NOMO-1 (cell line): Measurements from ENCODE around the gene MRGPRD.
"Not testable (repeated sequence)": the region's sequence is repeated elsewhere in the genome, so short reads cannot be mapped to it uniquely, and the experiment has no call there.

Experiments used
- DNase-seq, 2 experiments: peaks; one replicate each; lab custom pipeline; 2025; ENCODE audit not compliant: unreplicated experiment in 2 of 2; lab: John Stamatoyannopoulos, UW

Gene MRGPRD

GRCh38 chr11:69006816-69007215, 26.0 kb upstream of the MRGPRD start:
- no peak for DNase-seq

- no peak for DNase-seq
These were observed 25.0 kb upstream of the MRGPRD start for GRCh38 chr11:69005631-69006368.

- DNase-seq: no peak
These were observed 24.4 kb upstream of the MRGPRD start for GRCh38 chr11:69005183-69005630.

GRCh38 chr11:69004411-69005182, 23.8 kb upstream of the MRGPRD start:
- no peak for DNase-seq

- no peak for DNase-seq
These were observed 23.1 kb upstream of the MRGPRD start for GRCh38 chr11:69003866-69004367.

GRCh38 chr11:69003301-69003865, 22.6 kb upstream of the MRGPRD start:
- DNase-seq: no peak

- no peak for DNase-seq
These were observed 21.9 kb upstream of the MRGPRD start for GRCh38 chr11:69002570-69003231.

- DNase-seq: no peak
These were observed 21.4 kb upstream of the MRGPRD start for GRCh38 chr11:69002110-69002569.

GRCh38 chr11:69001243-69002081, 20.7 kb upstream of the MRGPRD start:
- no peak for DNase-seq

GRCh38 chr11:69000831-69001242, 20.1 kb upstream of the MRGPRD start:
- DNase-seq: no peak

- no peak for DNase-seq
These were observed 19.6 kb upstream of the MRGPRD start for GRCh38 chr11:69000391-69000790.

GRCh38 chr11:68999748-69000355, 19.1 kb upstream of the MRGPRD start:
- not testable (repeated sequence) for DNase-seq

- DNase-seq: no peak
These were observed 18.4 kb upstream of the MRGPRD start for GRCh38 chr11:68999093-68999747.

- no peak for DNase-seq
These were observed 17.7 kb upstream of the MRGPRD start for GRCh38 chr11:68998390-68998911.

- no peak for DNase-seq
These were observed 17.2 kb upstream of the MRGPRD start for GRCh38 chr11:68997995-68998348.

- no peak for DNase-seq
These were observed 16.6 kb upstream of the MRGPRD start for GRCh38 chr11:68997124-68997994.

GRCh38 chr11:68996376-68997123, 15.8 kb upstream of the MRGPRD start:
- DNase-seq: no peak
